Measurements from ENCODE around the gene HEMGN.
"Not testable (repeated sequence)": the region's sequence is repeated elsewhere in the genome, so short reads cannot be mapped to it uniquely, and the experiment has no call there.

The HEMGN gene, protein sequence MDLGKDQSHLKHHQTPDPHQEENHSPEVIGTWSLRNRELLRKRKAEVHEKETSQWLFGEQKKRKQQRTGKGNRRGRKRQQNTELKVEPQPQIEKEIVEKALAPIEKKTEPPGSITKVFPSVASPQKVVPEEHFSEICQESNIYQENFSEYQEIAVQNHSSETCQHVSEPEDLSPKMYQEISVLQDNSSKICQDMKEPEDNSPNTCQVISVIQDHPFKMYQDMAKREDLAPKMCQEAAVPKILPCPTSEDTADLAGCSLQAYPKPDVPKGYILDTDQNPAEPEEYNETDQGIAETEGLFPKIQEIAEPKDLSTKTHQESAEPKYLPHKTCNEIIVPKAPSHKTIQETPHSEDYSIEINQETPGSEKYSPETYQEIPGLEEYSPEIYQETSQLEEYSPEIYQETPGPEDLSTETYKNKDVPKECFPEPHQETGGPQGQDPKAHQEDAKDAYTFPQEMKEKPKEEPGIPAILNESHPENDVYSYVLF

DNA sequence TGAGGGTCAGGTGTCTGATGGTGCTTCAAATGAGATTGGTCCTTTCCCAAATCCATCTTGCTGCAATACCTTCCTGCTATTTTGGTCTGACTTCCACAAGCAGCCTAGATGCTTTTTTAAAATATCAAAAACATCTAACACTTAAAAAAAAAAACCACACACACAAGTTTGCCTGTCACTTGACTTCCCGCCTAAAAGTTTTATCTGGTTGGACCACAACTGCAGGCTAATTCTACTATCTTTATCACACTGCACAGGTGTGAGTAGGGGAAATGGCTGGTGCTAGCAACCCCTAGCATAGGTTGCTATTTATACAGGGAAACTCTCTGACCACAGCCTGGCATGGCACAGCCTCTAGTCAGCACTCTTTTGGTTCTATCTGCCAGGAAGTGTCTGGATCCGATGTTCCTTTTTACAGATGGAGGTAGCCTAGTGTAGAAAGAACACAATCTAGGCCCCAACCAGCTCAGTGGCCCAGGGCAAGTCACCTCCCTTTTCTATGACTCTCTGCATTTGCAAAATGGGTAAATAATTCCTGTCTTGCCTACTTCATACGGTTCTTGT is at the start of gene HEMGN:
TSS of gene HEMGN (minus strand) at position 92 of the 564 bp plus-strand sequence. CDS start at position 56, 36 bp downstream.
- no peak for DNase-seq (ENCODE audit: low spot score)

DNA sequence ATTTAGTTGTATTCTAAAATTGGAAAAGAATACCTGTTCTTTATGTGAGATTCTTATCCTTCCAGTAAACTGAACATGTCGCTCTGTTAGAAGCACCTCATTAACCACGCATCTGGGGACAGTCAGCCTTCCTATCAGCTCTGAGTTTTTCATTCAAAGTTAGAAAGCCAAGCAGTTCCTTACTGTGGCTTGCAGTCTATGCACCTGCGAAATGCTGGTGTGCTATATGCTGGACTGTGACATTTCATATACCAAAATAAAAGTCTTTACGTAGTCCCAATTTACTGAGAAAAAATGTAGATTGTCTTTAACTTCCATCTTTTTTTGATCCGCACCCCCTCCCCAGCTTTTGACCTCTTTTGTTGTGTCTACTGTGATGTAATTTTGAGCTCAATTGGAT is 49.5 kb upstream of the HEMGN start:
- no peak for DNase-seq (ENCODE audit: low spot score)

DNA sequence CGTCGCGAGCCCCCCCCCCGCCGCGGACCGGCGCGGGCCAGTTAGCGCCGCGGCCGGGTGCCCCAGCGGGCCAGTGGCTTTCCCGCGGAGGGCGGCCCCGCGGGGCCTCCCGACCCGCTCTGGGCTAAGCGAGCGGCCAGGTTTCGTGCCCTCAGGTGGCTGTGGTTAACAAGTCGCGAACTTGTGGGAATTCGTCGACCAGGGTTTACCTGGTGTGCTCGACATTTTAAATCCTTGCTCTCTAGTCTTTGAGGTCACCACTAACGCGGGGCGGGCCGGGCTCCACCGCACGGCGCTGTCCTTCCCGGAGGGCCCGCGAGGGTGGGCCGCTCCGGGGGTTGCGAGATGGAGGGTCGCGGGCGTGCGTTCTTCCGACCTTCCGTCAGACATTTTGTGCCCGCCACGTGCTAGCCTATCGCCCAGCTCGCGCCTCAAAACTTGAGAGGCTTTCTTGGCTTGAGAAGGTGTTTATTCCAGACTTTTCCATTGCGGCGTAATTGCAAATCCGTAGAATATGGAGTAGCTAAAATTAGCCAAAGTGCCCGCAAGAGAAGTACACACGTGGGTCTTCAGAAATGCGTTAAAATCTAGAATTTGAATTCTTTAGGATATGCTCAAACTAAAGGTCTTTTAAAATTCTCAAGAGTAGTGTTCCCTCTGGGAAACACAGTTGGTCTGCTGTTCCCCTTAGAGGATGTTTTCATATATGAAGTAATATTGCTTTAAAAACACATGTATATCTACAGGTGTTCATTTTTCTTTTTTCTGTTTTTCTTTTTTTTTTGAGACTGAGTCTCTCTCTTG is 47.3 kb upstream of the HEMGN start:
- DNase-seq (ENCODE audit: low spot score), result no peak

DNA sequence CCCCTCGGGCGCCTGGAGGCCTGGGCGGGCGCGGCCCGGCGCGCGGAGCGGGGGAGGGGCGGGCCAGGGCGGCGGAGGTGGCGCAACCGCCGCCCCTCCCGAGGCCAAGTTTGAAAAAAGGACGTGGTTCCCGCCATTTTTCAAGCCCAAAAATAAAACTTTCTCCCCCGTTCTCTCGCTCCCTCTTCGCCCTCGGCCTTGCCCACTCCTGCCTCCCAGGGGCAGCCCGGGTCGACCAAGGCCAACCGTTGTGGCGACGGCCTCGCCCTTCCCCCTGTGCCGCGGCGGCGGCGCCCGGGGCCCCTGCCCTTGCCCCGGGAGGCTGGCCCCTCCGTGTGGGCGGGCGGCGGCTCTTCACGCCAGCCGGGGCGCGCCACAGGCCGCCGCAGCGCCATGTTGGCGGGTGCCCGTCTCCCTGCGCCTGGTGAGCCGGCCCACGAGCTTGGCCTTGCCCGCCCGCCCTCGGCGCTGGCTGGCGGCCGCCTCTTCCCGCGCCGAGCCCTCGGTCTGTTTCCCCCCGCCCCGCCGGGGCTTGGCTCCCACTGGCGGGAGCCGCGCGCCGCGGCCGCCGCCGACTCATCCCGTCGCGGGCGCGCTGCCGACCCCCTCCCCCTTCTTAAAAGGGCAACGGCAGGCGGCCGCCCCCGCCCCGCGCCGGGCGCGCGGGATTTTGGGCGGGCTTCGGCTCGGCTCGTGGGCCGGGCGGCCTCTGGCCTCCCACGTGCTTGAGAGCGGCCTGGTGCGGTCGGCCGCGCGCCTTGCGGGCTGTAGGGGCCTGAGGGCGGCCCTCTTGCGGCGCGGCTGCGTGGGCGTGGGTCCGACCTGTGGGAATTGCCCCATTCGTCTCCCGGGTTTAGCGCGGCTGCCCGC is 46.5 kb upstream of the HEMGN start:
- peak; percentile 51 for DNase-seq (ENCODE audit: low spot score)

DNA sequence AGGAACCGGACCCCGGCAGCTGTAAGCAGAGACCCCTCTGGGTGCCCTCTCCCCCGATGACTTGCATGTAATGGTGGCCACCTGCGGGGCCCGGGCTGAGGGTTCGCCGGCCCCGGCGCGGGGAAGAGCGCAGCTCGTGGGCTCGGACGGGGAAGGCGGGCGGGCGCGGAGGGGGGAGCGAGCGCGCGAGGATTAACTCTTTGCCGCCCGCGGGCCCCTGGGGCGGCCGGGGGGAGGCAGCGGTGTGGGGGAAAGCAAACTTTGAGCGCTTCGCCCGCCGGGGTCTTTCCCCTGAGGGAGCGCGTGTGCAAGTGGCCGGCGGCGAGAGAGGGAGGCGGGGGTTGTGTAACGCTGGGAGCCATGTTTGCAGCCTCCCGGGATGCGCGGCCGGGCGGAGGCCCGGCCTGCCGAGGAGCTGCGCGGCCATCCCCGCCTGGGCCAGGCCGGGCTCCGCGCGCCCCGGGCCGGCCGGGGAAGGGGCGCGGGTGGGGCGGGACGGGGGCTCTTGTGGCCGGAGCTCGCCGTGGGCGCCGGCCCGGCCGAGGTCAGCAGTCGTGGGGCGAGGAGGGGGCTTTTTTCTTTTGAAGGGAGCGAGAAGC is 45.7 kb upstream of the HEMGN start:
- DNase-seq (ENCODE audit: low spot score), result peak; percentile 25

DNA sequence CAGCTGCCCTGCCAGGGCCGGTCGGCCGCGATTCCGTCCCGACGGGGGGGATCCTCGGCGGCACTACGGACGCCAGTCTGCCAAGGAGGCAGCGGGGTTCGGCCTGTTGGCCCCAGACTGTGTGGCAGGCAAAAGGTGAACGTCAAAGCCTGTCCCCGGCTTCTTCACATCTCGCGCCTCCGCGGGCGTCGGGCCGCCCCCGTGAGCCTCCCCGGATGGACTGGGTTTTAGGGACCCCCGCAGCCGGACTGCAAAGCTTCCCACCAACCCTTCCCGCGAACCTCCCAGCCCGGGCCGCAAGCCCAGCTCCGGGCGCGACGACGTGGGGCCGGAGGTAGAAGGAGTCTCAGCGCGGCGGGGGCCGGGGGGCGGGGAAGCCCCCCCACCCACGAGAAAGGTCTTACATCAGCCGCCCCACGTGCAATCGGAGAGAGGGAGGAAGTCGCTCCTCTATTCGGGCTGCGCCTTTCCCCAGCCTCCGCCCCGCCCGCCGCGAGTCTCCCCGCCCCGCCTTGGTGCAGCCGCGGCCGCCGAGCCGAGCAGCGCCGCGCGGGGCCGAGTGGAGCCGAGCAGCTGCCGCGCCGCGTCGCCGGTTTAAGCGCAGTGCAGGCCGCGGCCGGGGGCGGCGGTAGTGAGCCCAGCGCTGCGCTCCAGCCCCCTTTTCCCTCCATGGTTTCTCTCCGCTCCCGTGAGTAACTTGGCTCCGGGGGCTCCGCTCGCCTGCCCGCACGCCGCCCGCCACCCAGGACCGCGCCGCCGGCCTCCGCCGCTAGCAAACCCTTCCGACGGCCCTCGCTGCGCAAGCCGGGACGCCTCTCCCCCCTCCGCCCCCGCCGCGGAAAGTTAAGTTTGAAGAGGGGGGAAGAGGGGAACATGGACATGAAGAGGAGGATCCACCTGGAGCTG is 45.0 kb upstream of the HEMGN start, which contains the start of gene ANP32B:
TSS of gene ANP32B (plus strand) at position 659 of the 906 bp plus-strand sequence. CDS start at position 874, 215 bp downstream.
- peak; percentile 80 for DNase-seq (ENCODE audit: low spot score)

DNA sequence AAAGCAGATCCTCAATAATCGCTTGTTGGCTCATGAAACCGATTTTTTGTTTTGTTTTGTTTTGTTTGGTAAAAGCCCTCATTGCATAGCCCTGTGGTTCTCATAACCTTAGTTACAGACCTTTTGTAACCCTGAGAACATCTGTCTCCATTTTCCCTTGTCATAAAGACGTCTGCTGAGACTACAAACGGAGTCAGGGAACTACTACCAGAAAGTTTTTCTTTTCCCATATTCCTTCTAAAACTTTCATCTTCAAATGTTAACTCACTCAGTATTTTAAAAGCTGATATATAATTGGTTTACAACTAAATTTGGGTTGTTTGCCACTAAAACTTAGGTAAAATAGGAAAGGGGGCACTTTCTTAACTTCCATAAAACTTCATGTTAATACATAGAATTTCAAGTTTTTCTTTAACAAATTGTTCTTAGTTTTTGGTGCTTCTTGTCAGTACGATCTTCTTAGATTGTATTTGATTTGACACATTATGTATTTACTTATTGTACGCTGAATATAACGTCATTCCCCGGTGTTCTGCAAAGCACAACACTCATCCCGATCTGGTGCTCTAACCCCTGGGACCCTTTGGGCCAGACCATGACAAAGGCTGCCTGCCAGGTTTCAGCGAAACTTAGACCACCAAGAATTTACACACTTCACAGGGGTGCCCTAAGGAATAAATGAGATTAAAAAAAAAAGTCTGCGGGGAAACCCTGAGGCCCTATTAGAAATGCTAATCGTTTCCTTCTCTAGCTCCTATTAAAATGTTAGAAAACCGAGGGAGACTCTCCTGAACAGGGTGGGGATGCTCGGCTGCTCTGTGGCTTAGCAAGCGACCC is 44.1 kb upstream of the HEMGN start:
- DNase-seq (ENCODE audit: low spot score), result no peak

DNA sequence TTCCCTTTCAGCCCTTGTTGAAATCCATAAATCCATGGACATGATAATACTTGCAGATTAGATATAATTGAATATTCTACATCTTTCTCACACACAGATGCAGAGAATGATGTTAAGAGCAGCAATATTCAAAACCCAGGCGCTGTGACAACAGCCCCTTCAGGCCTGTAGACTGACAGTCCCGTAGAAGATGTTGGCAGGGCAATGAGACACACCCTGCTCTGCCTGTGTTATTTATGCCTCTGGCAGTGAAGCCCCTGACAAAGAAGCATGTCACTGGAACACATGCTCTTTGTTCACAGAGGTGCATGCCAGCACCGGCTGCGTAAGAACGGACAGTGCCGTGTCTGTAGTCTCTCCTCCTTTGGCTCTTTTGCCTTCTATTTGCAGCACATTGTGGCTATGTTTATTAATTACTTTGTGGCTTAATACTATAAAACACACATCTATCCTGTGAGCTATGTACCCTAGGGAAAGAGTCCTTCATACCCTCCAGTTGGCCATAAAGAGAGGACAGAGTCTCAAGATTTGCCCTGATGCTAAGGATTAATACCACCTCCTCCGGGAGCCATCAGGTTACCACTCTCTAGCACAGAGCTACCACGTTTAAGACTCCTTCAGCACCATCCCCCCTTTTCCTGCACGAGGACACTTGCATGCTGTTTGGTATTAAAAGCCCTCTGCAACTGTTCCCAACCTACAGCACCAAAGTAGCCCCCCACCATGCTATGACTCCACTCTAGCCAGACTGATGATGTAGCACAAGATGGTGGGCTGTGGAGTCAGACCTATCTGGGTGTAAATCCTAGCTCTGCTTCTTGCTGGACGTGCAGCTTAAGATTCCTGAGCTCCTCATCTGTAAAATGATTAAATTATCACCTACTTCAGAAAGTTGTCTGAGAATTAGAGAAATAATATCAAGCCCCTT is 43.2 kb upstream of the HEMGN start:
- DNase-seq (ENCODE audit: low spot score), result no peak

DNA sequence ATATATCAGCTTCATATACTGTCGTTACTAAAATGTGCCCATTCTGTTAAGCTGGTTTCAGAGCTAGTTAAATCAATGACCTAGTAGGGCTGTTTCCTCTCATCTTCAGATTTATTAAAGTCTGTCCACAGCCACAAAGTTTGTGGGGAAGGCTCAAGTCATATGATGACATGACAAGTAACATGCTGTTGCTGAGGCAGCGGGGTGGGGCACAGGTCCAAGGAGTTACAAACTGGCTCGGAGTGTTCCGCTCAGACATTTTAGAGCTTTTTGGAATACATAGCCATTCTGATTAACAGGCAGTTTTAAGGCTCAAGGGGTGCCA is 42.5 kb upstream of the HEMGN start:
- no peak for DNase-seq (ENCODE audit: low spot score)

DNA sequence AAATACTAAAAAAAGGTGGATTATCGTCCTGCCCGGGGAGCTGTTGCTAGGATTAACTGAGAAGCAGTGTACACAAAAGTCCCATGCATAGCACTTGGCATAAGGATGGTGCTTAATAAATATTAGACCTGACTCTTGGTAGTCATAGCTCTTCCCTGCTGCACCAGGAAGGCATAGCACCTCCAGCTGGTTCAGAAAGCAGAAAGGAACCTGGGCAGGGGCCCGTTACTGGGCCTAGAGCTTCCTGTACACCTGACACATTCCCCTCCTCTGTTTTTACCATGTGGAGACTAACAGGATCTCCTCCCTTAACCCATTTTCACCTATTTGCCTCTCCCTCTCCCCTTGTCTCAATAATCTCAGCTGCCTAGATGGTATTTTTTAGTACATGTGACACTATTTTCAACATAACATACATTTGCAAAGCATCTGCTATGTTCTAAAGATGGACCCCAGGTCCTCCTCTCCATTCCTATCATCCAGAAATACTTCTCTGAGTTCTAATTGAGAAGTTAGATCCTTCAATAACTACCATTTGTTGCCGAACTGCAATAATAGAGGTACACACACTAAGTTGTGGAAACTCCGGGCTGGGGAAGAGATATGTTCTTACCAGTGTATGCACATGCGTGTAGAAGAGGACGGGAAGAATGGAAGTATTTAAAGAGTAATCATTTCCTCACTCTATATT is 42.0 kb upstream of the HEMGN start:
- DNase-seq (ENCODE audit: low spot score), result no peak

DNA sequence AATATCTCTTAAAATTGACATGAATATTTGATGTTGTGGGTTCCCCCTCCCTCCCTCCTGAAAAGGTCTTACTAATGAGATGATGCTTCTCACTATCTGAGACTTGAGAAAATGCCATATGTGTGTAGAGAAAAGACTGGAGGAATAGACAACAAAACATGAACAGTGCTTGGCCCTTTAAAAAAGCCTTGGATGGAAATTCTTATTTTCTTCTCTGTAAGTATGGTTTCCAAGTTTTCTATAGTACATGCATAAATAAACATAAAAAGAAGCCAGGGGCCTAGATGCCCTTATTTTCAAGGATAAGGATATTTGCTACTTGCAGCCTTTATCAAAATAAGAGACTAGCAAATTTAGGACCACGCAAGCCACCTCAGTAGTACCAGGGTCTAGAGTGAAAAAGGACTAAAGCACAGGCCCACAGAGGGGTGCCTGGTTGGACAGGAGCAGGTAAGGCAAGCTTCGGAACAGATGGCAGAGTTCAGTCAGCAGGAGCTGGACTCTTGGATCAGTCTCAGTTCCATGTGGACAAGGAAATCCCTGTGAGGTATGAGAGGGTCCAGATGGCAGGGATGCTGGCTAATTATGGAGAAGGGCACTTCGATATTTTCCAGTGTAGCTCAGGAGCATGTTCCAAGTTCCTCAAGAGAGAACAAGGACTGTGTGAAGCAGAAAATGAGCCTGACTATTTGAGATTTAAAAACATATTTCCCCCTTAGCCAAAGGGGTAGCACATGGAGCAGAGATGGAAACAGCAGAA is 40.6 kb upstream of the HEMGN start:
- DNase-seq (ENCODE audit: low spot score), result peak; percentile 99

DNA sequence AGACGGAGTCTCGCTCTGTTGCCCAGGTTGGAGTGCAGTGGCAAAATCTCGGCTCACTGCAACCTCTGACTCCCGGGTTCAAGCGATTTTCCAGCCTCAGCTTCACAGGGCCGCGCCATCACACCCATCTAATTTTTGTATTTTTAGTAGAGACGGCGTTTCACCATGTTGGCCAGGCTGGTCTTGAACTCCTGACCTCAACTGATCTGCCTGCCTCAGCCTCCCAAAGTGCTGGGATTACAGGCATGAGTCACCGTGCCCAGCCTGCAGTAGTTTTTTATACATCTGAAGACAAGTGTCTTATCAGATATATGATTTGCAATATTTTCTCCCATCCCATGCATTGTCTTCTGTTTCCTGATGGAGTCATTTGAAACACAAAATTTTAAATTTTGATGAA is 38.7 kb upstream of the HEMGN start:
- DNase-seq (ENCODE audit: low spot score), result not testable (repeated sequence)

DNA sequence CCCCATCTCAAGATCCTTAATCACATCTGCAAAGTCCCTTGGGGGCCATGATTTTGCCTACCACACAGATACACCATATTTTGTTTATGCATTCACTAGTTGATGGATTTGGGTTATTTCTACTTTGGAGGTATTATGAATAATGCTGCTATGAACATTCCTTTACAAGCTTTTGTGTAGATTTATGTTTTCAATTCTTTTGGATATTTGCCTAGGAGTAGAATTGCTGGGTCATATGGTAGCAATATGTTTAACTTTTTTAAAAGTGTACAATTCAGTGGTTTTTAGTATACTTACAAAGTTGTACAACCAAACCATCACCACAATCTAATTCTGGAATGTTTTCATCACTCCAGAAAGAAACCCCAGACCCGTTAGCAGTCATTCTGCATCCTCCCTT is 37.4 kb upstream of the HEMGN start:
- no peak for DNase-seq (ENCODE audit: low spot score)

DNA sequence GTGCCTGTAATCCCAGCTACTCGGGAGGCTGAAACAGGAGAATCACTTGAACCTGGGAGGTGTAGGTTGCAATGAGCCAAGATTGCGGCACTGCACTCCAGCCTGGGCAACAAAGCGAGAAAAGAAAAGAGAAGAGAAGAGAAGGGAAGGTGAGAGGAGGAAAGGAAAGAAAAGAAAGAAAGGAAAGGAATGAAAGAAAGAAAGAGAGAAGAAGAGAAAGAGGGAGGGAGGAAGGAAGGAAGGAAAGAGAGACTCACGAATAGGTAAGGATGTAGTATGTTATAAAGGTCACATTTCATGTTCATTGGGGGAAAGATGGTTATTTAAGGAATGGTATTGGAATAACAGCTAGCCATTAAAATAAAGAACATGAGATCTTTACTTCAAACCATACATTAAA is 34.8 kb upstream of the HEMGN start:
- DNase-seq (ENCODE audit: low spot score), result no peak

DNA sequence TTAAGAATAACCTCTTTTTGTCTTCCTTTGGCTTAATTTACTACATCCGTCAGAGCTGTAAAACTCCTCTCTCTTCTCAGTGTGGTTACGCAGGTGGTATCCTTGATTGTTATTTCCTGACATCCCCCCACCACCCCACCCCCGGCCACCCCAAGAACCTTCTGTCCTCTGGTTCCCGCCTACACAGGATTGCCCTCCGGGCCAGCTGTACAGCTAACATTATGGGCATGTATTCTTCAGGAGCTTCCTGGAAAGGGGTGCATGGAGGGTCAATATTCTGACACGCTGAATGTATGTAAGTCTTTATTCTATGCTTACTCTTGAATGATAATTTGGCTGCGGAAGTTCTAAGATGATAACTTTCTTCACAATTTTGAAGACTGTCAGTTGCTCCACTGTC is 32.2 kb upstream of the HEMGN start:
- DNase-seq (ENCODE audit: low spot score), result no peak

DNA sequence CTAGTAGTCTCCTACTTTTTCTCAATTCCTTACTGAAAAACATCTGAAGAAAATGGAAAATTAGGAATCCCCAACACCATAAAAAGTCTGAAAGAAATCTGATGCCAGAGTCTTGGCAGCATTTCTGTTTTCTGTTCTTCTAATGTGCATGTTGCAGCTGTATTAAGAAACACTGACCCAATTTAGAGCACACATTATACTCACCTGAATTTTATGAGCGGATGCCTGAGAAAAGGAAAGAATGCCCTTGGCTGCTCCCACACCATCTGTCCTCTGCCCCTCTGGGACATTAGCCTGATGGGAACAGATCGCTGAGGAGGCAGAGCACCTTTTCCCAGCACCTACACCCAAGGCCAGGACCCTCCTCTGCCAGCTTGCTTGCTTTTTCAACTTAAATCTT is 31.0 kb upstream of the HEMGN start:
- no peak for DNase-seq (ENCODE audit: low spot score)

DNA sequence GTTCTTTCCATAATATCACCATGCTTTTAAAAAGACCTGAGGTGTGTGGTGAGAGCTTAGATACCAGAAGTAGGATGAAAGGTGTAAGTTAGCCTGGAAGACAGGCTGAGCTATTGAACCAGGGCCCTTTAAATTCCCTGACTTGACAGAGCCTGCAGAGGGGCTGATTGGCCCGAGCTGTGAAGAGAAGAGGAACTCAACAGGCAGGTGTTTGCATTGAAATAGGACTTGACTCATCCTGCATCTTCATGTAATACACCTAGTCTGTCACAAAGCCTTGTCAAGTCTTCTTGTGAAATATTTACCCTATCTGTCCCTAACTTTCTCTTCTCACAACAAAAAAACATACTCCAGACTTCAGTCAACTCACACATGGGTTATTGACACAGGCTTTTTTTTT is 28.5 kb upstream of the HEMGN start:
- DNase-seq (ENCODE audit: low spot score), result no peak

Data from cerebellar cortex (tissue), 1 donor.